Adipocyte (in vitro differentiated cells): ENCODE results near the gene SRGAP1.

Experiments
- DNase-seq: peaks from one replicate; pipeline ENCODE4 v3.0.0-alpha.2; 2015; ENCODE audit warnings: low read depth
- H3K27me3 ChIP-seq: replicated peaks from 2 replicates; pipeline ENCODE4 v1.7.0; 2013; ENCODE audit warnings: mild to moderate bottlenecking, low read length, moderate library complexity; ENCODE audit not compliant: control insufficient read depth, insufficient read depth
- H3K36me3 ChIP-seq: 2 replicates; pipeline ENCODE4 v1.7.0; 2013; ENCODE audit warnings: low read length, mild to moderate bottlenecking, moderate library complexity; ENCODE audit not compliant: control insufficient read depth, insufficient read depth, severe bottlenecking
- H3K4me1 ChIP-seq: 2 replicates; pipeline ENCODE4 v1.7.0; 2013; ENCODE audit warnings: mild to moderate bottlenecking, low read length, moderate library complexity; ENCODE audit not compliant: control insufficient read depth, insufficient read depth
- H3K4me3 ChIP-seq: 2 replicates; pipeline ENCODE4 v1.7.0; 2013; ENCODE audit warnings: mild to moderate bottlenecking, low read length, moderate library complexity
- H3K9ac ChIP-seq: 2 replicates; pipeline ENCODE4 v1.7.0; 2013; ENCODE audit warnings: mild to moderate bottlenecking, low read length, moderate library complexity
- H3K9me3 ChIP-seq: 2 replicates; pipeline ENCODE4 v1.7.0; 2013; ENCODE audit warnings: mild to moderate bottlenecking, low read length, moderate library complexity; ENCODE audit not compliant: control insufficient read depth

The SRGAP1 gene

GRCh38 chr12:63958876-63959580 is 114.5 kb downstream of the SRGAP1 start:
- Histone ChIP-seq H3K36me3 (no peaks in the 10 kb centered on the region), H3K27me3 (no peaks in the 10 kb centered on the region), H3K9me3 (no peaks in the 10 kb centered on the region), H3K9ac (no peak overlapping the region), H3K4me3 (no peak overlapping the region), H3K4me1 (peaks cover 43% of the 10 kb centered on the region)
- no peak for DNase-seq

GRCh38 chr12:63961048-63961447 is 116.5 kb downstream of the SRGAP1 start:
- Histone ChIP-seq H3K4me3 (no peak overlapping the region), H3K27me3 (no peaks in the 10 kb centered on the region), H3K4me1 (peaks cover 39% of the 10 kb centered on the region), H3K36me3 (no peaks in the 10 kb centered on the region), H3K9me3 (no peaks in the 10 kb centered on the region), H3K9ac (no peak overlapping the region)
- DNase-seq: no peak

- H3K36me3 ChIP-seq: no peaks in the 10 kb centered on the region
Measured at GRCh38 chr12:63961543-63961942, 117.0 kb downstream of the SRGAP1 start.

GRCh38 chr12:63963868-63964267 is 119.4 kb downstream of the SRGAP1 start:
- no peaks in the 10 kb centered on the region for H3K9me3 ChIP-seq
- H3K27me3 ChIP-seq: no peaks in the 10 kb centered on the region
- peaks cover 53% of the 10 kb centered on the region for H3K4me1 ChIP-seq
- no peak overlapping the region for H3K4me3 ChIP-seq
- no peaks in the 10 kb centered on the region for H3K36me3 ChIP-seq
- DNase-seq: no peak
- no peak overlapping the region for H3K9ac ChIP-seq

More at GRCh38 chr12:63961543-63961942, 117.0 kb downstream of the SRGAP1 start:
- no peak overlapping the region for H3K4me3 ChIP-seq
- H3K4me1 ChIP-seq: peaks cover 39% of the 10 kb centered on the region
- H3K9ac ChIP-seq: no peak overlapping the region
- no peaks in the 10 kb centered on the region for H3K27me3 ChIP-seq
- no peak for DNase-seq
- no peaks in the 10 kb centered on the region for H3K9me3 ChIP-seq

- Histone ChIP-seq H3K36me3 (no peaks in the 10 kb centered on the region), H3K9ac (no peak overlapping the region), H3K27me3 (no peaks in the 10 kb centered on the region), H3K4me3 (no peak overlapping the region), H3K9me3 (no peaks in the 10 kb centered on the region), H3K4me1 (peaks cover 53% of the 10 kb centered on the region)
- DNase-seq: no peak
Measured at GRCh38 chr12:63964301-63964700, 119.8 kb downstream of the SRGAP1 start.

- peaks cover 55% of the 10 kb centered on the region for H3K4me1 ChIP-seq
- H3K27me3 ChIP-seq: no peaks in the 10 kb centered on the region
- H3K4me3 ChIP-seq: no peak overlapping the region
- H3K9ac ChIP-seq: peak overlapping the region; percentile 6
- no peak for DNase-seq
- H3K36me3 ChIP-seq: no peaks in the 10 kb centered on the region
- H3K9me3 ChIP-seq: no peaks in the 10 kb centered on the region
Measured at GRCh38 chr12:63965936-63966605, 121.6 kb downstream of the SRGAP1 start.

- Histone ChIP-seq H3K4me3 (no peak overlapping the region), H3K9me3 (no peaks in the 10 kb centered on the region), H3K4me1 (peaks cover 50% of the 10 kb centered on the region), H3K36me3 (no peaks in the 10 kb centered on the region), H3K27me3 (no peaks in the 10 kb centered on the region), H3K9ac (peak overlapping the region; percentile 6)
- no peak for DNase-seq
Measured at GRCh38 chr12:63966606-63966975, 122.1 kb downstream of the SRGAP1 start.

- peak; percentile 28 for DNase-seq
- Histone ChIP-seq H3K27me3 (no peaks in the 10 kb centered on the region), H3K4me1 (peaks cover 41% of the 10 kb centered on the region), H3K36me3 (no peaks in the 10 kb centered on the region), H3K9me3 (no peaks in the 10 kb centered on the region), H3K4me3 (no peak overlapping the region), H3K9ac (no peak overlapping the region)
Measured at GRCh38 chr12:63967358-63968145, 123.1 kb downstream of the SRGAP1 start.

GRCh38 chr12:63968673-63969072 is 124.2 kb downstream of the SRGAP1 start:
- no peaks in the 10 kb centered on the region for H3K36me3 ChIP-seq
- H3K27me3 ChIP-seq: no peaks in the 10 kb centered on the region
- no peak overlapping the region for H3K9ac ChIP-seq
- no peak for DNase-seq
- H3K4me3 ChIP-seq: no peak overlapping the region
- peaks cover 38% of the 10 kb centered on the region for H3K4me1 ChIP-seq
- no peaks in the 10 kb centered on the region for H3K9me3 ChIP-seq

- H3K27me3 ChIP-seq: no peaks in the 10 kb centered on the region
- no peaks in the 10 kb centered on the region for H3K36me3 ChIP-seq
- peaks cover 27% of the 10 kb centered on the region for H3K4me1 ChIP-seq
- DNase-seq: no peak
- H3K9ac ChIP-seq: peak overlapping the region; percentile 5
- H3K9me3 ChIP-seq: no peaks in the 10 kb centered on the region
- H3K4me3 ChIP-seq: peak overlapping the region; percentile 26
Measured at GRCh38 chr12:63976902-63977395, 132.4 kb downstream of the SRGAP1 start.

- H3K36me3 ChIP-seq: no peaks in the 10 kb centered on the region
- peak; percentile 44 for DNase-seq
Measured at GRCh38 chr12:63977441-63977840, 132.9 kb downstream of the SRGAP1 start.

More at GRCh38 chr12:63977441-63977840, 132.9 kb downstream of the SRGAP1 start:
- H3K4me3 ChIP-seq: peak overlapping the region; percentile 26
- H3K9ac ChIP-seq: peak overlapping the region; percentile 5
- peaks cover 31% of the 10 kb centered on the region for H3K4me1 ChIP-seq
- H3K9me3 ChIP-seq: no peaks in the 10 kb centered on the region
- no peaks in the 10 kb centered on the region for H3K27me3 ChIP-seq
